DND-41 (cell line): Measurements from ENCODE around the gene FGFBP1.

ENCODE experiments used
- ATAC-seq: fragments of 200-7000 bp; cut with Tn5 transposase; 3 replicates; pipeline ENCODE4 v1.9.1; 2021; ENCODE audit warnings: low read depth; ENCODE audit not compliant: insufficient read depth
- DNase-seq: peaks from one replicate; pipeline ENCODE4 v3.0.0-alpha.2; 2020
- H2AFZ ChIP-seq: 2 replicates; pipeline ENCODE4 v1.6.0; 2012; ENCODE audit warnings: low read depth, low read length
- H3K27ac ChIP-seq: 2 replicates; pipeline ENCODE4 v1.5.1; 2012; ENCODE audit warnings: low read length, inconsistent platforms
- H3K27me3 ChIP-seq: fragments of 200-600 bp; sonication (generic); 2 replicates; pipeline ENCODE4 v1.6.0; 2012; ENCODE audit warnings: low read length, mild to moderate bottlenecking, inconsistent platforms; ENCODE audit not compliant: insufficient read depth, poor library complexity
- H3K36me3 ChIP-seq: 2 replicates; pipeline ENCODE4 v1.5.1; 2012; ENCODE audit warnings: low read length, inconsistent platforms; ENCODE audit not compliant: insufficient read depth
- H3K4me1 ChIP-seq: 2 replicates; pipeline ENCODE4 v1.5.1; 2012; ENCODE audit warnings: mild to moderate bottlenecking, low read length; ENCODE audit not compliant: insufficient read depth
- H3K4me2 ChIP-seq: 2 replicates; pipeline ENCODE4 v1.6.0; 2012; ENCODE audit warnings: mild to moderate bottlenecking, moderate library complexity, low read length, inconsistent platforms; ENCODE audit not compliant: insufficient read depth
- H3K4me3 ChIP-seq, 2 experiments: fragments of 200-600 bp in 1 of 2; shearing (Covaris generic) in 1 of 2; 2 replicates each; pipeline ENCODE4 v1.5.1; 2012 to 2016; ENCODE audit warnings: inconsistent platforms in 2 of 2, low read length in 2 of 2, mild to moderate bottlenecking in 2 of 2, low read depth in 1 of 2, moderate library complexity in 1 of 2
- H3K79me2 ChIP-seq: 2 replicates; pipeline ENCODE4 v1.6.0; 2012; ENCODE audit warnings: low read length, inconsistent platforms; ENCODE audit not compliant: insufficient read depth
- H3K9ac ChIP-seq: 2 replicates; pipeline ENCODE4 v1.6.0; 2012; ENCODE audit warnings: low read depth, mild to moderate bottlenecking, inconsistent platforms, low read length, moderate library complexity
- H3K9me3 ChIP-seq: 2 replicates; pipeline ENCODE4 v1.5.1; 2012; ENCODE audit warnings: low read length, moderate library complexity, mild to moderate bottlenecking, inconsistent platforms; ENCODE audit not compliant: insufficient read depth, severe bottlenecking
- H4K20me1 ChIP-seq: 2 replicates; pipeline ENCODE4 v1.6.0; 2012; ENCODE audit warnings: low read length; ENCODE audit not compliant: insufficient read depth
- CTCF ChIP-seq: IDR thresholded peaks from 2 replicates; pipeline ENCODE4 v1.5.1; 2012; ENCODE audit warnings: borderline replicate concordance, low read length, moderate library complexity, mild to moderate bottlenecking; ENCODE audit not compliant: poor library complexity, severe bottlenecking; ENCODE audit errors: extremely low read depth
- EZH2 ChIP-seq: IDR thresholded peaks from 3 replicates; pipeline ENCODE4 v1.6.1; 2012; ENCODE audit warnings: borderline replicate concordance, low read depth, mild to moderate bottlenecking, moderate library complexity, low read length, inconsistent platforms; ENCODE audit not compliant: severe bottlenecking

The FGFBP1 gene

GRCh38 chr4:15945516-15945915 lies 7.0 kb upstream of the FGFBP1 start:
- Histone ChIP-seq H3K9ac (no peak overlapping the region), H3K4me1 (no peaks in the 10 kb centered on the region), H3K4me3 (no peak overlapping the region), H3K27me3 (peaks cover 2% of the 10 kb centered on the region), H3K4me2 (no peak overlapping the region), H3K36me3 (no peaks in the 10 kb centered on the region), H3K27ac (no peak overlapping the region), H4K20me1 (no peaks in the 10 kb centered on the region), H3K79me2 (no peaks in the 10 kb centered on the region), H2AFZ (no peak overlapping the region), H3K9me3 (no peaks in the 10 kb centered on the region)
- DNase-seq: no peak
- no peak for TF ChIP-seq CTCF
- no peak for TF ChIP-seq EZH2
- no peak for ATAC-seq

- H3K4me1 ChIP-seq: no peaks in the 10 kb centered on the region
- no peak overlapping the region for H3K4me2 ChIP-seq
- peaks cover 5% of the 10 kb centered on the region for H3K27me3 ChIP-seq
- no peak overlapping the region for H3K27ac ChIP-seq
- no peak overlapping the region for H3K9ac ChIP-seq
- no peaks in the 10 kb centered on the region for H3K79me2 ChIP-seq
- no peaks in the 10 kb centered on the region for H3K9me3 ChIP-seq
- H4K20me1 ChIP-seq: no peaks in the 10 kb centered on the region
- ATAC-seq (no peak), DNase-seq (no peak)
- no peaks in the 10 kb centered on the region for H3K36me3 ChIP-seq
- TF ChIP-seq EZH2: no peak
- no peak for TF ChIP-seq CTCF
- H3K4me3 ChIP-seq: no peak overlapping the region
- H2AFZ ChIP-seq: no peak overlapping the region
These were observed 6.4 kb upstream of the FGFBP1 start for GRCh38 chr4:15944895-15945294.

- Histone ChIP-seq H3K4me1 (no peaks in the 10 kb centered on the region), H3K4me2 (no peak overlapping the region), H3K4me3 (no peak overlapping the region), H3K36me3 (no peaks in the 10 kb centered on the region), H3K9ac (no peak overlapping the region), H3K9me3 (no peaks in the 10 kb centered on the region), H3K79me2 (no peaks in the 10 kb centered on the region), H3K27me3 (peaks cover 9% of the 10 kb centered on the region), H2AFZ (no peak overlapping the region), H3K27ac (no peak overlapping the region), H4K20me1 (no peaks in the 10 kb centered on the region)
- TF ChIP-seq CTCF (no peak), EZH2 (no peak)
- no peak for DNase-seq
- ATAC-seq: no peak
These were observed 3.7 kb upstream of the FGFBP1 start for GRCh38 chr4:15942283-15942682.

GRCh38 chr4:15938182-15938581 lies 358 bp downstream of the FGFBP1 start:
- no peak for TF ChIP-seq CTCF
- no peak for TF ChIP-seq EZH2
- H3K27me3 ChIP-seq: peaks cover 9% of the 10 kb centered on the region
- H4K20me1 ChIP-seq: no peaks in the 10 kb centered on the region
- no peaks in the 10 kb centered on the region for H3K79me2 ChIP-seq
- no peaks in the 10 kb centered on the region for H3K4me1 ChIP-seq
- H3K36me3 ChIP-seq: no peaks in the 10 kb centered on the region
- H2AFZ ChIP-seq: no peak overlapping the region
- H3K9ac ChIP-seq: no peak overlapping the region
- DNase-seq: no peak
- H3K27ac ChIP-seq: no peak overlapping the region
- no peak for ATAC-seq
- H3K4me2 ChIP-seq: no peak overlapping the region
- H3K4me3 ChIP-seq: no peak overlapping the region
- no peaks in the 10 kb centered on the region for H3K9me3 ChIP-seq
